Activated CD4-positive, alpha-beta T cell treated with anti-CD3 and anti-CD28 coated beads for 4 hours (primary cell): ENCODE measurements around the gene ABCB6.
A peak's percentile ranks its signal among the peaks of the same experiment; 100 is the strongest.

Experiments used
- DNase-seq, 2 donors: peaks; one replicate each; pipeline ENCODE4 v3.0.0-alpha.2; 2020

The ABCB6 gene

GRCh38 chr2:219182331-219183150, 36.2 kb downstream of the ABCB6 start:
- no peak for DNase-seq

- no peak for DNase-seq
Measured at GRCh38 chr2:219181531-219181930, 37.2 kb downstream of the ABCB6 start.

- DNase-seq, result no peak
Measured at GRCh38 chr2:219180961-219181360, 37.8 kb downstream of the ABCB6 start.

GRCh38 chr2:219179601-219180465, 38.9 kb downstream of the ABCB6 start:
- no peak for DNase-seq

GRCh38 chr2:219178377-219179175, 40.2 kb downstream of the ABCB6 start:
- peak in 1 of 2 donors; percentile 37 for DNase-seq

- DNase-seq, result peak; percentile 67 to 81
Measured at GRCh38 chr2:219177552-219178376, 41.0 kb downstream of the ABCB6 start, which contains the start of gene RETREG2. Gene RETREG2, plus strand, starts transcription at chr2:219178275. Its CDS starts 78 bp downstream, at chr2:219178353.

- peak; percentile 79 to 82 for DNase-seq
Measured at GRCh38 chr2:219176818-219177551, 41.8 kb downstream of the ABCB6 start, which contains the start of gene CNPPD1. Gene CNPPD1, minus strand, starts transcription at chr2:219176925. Its CDS starts 97 bp downstream, at chr2:219176828.

- peak; percentile 17 to 21 for DNase-seq
Measured at GRCh38 chr2:219175928-219176817, 42.6 kb downstream of the ABCB6 start.

GRCh38 chr2:219175486-219175885, 43.3 kb downstream of the ABCB6 start:
- no peak for DNase-seq

- no peak for DNase-seq
Measured at GRCh38 chr2:219174801-219175200, 44.0 kb downstream of the ABCB6 start.

- no peak for DNase-seq
Measured at GRCh38 chr2:219174146-219174545, 44.6 kb downstream of the ABCB6 start.

GRCh38 chr2:219173176-219173575, 45.6 kb downstream of the ABCB6 start:
- no peak for DNase-seq

- no peak for DNase-seq
Measured at GRCh38 chr2:219172231-219173154, 46.3 kb downstream of the ABCB6 start.

GRCh38 chr2:219171231-219171651, 47.5 kb downstream of the ABCB6 start:
- peak; percentile 21 to 43 for DNase-seq

GRCh38 chr2:219169930-219170654, 48.7 kb downstream of the ABCB6 start, which contains the start of gene SLC23A3:
Gene SLC23A3, minus strand, starts transcription at chr2:219170029. Its CDS starts 45 bp downstream, at chr2:219169984.
- DNase-seq, result no peak

GRCh38 chr2:219168932-219169331, 49.8 kb downstream of the ABCB6 start:
- DNase-seq, result no peak

- DNase-seq, result no peak
Measured at GRCh38 chr2:219168526-219168925, 50.2 kb downstream of the ABCB6 start.

- DNase-seq, result no peak
Measured at GRCh38 chr2:219167997-219168396, 50.8 kb downstream of the ABCB6 start.
